ENCODE data around the gene APOL3.
"Not testable (repeated sequence)": the region's sequence is repeated elsewhere in the genome, so short reads cannot be mapped to it uniquely, and the experiment has no call there.

Gene APOL3

DNA sequence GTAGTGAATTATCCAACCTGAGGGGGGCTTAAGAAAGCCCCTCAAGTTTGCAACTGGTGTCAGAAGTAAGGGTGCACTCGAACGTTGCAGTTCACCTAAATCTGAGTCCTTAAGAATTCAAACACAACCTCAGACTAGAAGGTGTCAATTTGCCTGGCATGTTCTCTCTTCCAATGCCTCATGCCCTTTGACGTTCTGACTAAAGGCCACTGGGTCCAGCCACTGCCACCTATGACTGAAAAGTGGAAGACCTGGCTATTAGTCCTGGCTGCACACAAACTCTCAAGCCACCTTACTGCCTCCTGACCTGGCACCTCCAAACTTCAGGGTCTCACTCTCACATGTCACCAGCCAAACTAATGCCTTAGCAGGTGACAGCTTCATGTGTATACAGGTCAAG lies 33.0 kb upstream of the APOL3 start:
- no peaks in the 10 kb centered on the region for H3K9me3 ChIP-seq (ENCODE audit: control insufficient read depth, low read length)
- peaks cover 19% of the 10 kb centered on the region for H3K4me1 ChIP-seq (ENCODE audit: control insufficient read depth, insufficient read depth, low read length)
- WGBS, 2 experiments = 51 to 57% methylated on average over 3 of the region's 3 CpGs
- H3K4me3 ChIP-seq (ENCODE audit: insufficient read depth, low read depth, low read length) = no peak overlapping the region
- no peaks in the 10 kb centered on the region for H3K36me3 ChIP-seq (ENCODE audit: control insufficient read depth, insufficient read depth, low read length)
- H3K27ac ChIP-seq (ENCODE audit: insufficient read depth, low read depth, low read length, poor library complexity, severe bottlenecking) = no peak overlapping the region
- H3K27me3 ChIP-seq (ENCODE audit: control insufficient read depth, insufficient read depth, low read length, poor library complexity, severe bottlenecking) = no peaks in the 10 kb centered on the region

- Histone ChIP-seq H3K9me3 (ENCODE audit: control insufficient read depth, low read length) (no peaks in the 10 kb centered on the region), H3K27ac (ENCODE audit: insufficient read depth, low read depth, low read length, poor library complexity, severe bottlenecking) (no peak overlapping the region), H3K27me3 (ENCODE audit: control insufficient read depth, insufficient read depth, low read length, poor library complexity, severe bottlenecking) (no peaks in the 10 kb centered on the region), H3K4me3 (ENCODE audit: insufficient read depth, low read depth, low read length) (no peak overlapping the region), H3K36me3 (ENCODE audit: control insufficient read depth, insufficient read depth, low read length) (no peaks in the 10 kb centered on the region), H3K4me1 (ENCODE audit: control insufficient read depth, insufficient read depth, low read length) (peaks cover 15% of the 10 kb centered on the region)
- WGBS, 2 experiments = 82 to 90% methylated on average over 3 of the region's 3 CpGs
Observed at GRCh38 chr22:36193171-36193570, 32.6 kb upstream of the APOL3 start.

- no peaks in the 10 kb centered on the region for H3K9me3 ChIP-seq (ENCODE audit: control insufficient read depth, low read length)
- H3K4me1 ChIP-seq (ENCODE audit: control insufficient read depth, insufficient read depth, low read length) = peaks cover 8% of the 10 kb centered on the region
- H3K36me3 ChIP-seq (ENCODE audit: control insufficient read depth, insufficient read depth, low read length) = no peaks in the 10 kb centered on the region
- H3K4me3 ChIP-seq (ENCODE audit: insufficient read depth, low read depth, low read length) = no peak overlapping the region
- no peak overlapping the region for H3K27ac ChIP-seq (ENCODE audit: insufficient read depth, low read depth, low read length, poor library complexity, severe bottlenecking)
- WGBS, 2 experiments = 87 to 91% methylated on average over 4 of the region's 4 CpGs
- H3K27me3 ChIP-seq (ENCODE audit: control insufficient read depth, insufficient read depth, low read length, poor library complexity, severe bottlenecking) = no peaks in the 10 kb centered on the region
Observed at GRCh38 chr22:36192542-36192941, 32.0 kb upstream of the APOL3 start.

- H3K27ac ChIP-seq (ENCODE audit: insufficient read depth, low read depth, low read length, poor library complexity, severe bottlenecking) = no peak overlapping the region
- no peaks in the 10 kb centered on the region for H3K9me3 ChIP-seq (ENCODE audit: control insufficient read depth, low read length)
Observed at GRCh38 chr22:36191106-36191836, 30.7 kb upstream of the APOL3 start.

GRCh38 chr22:36187862-36188261 lies 27.3 kb upstream of the APOL3 start:
- not testable (repeated sequence) for H3K27me3 ChIP-seq (ENCODE audit: control insufficient read depth, insufficient read depth, low read length, poor library complexity, severe bottlenecking); H3K27ac ChIP-seq (ENCODE audit: insufficient read depth, low read depth, low read length, poor library complexity, severe bottlenecking); H3K4me1 ChIP-seq (ENCODE audit: control insufficient read depth, insufficient read depth, low read length); H3K36me3 ChIP-seq (ENCODE audit: control insufficient read depth, insufficient read depth, low read length); H3K9me3 ChIP-seq (ENCODE audit: control insufficient read depth, low read length); H3K4me3 ChIP-seq (ENCODE audit: insufficient read depth, low read depth, low read length)
- 92 to 93% methylated on average over 3 of the region's 6 CpGs for WGBS, 2 experiments

More at GRCh38 chr22:36191106-36191836, 30.7 kb upstream of the APOL3 start:
- Histone ChIP-seq H3K36me3 (ENCODE audit: control insufficient read depth, insufficient read depth, low read length) (no peaks in the 10 kb centered on the region), H3K4me1 (ENCODE audit: control insufficient read depth, insufficient read depth, low read length) (no peaks in the 10 kb centered on the region), H3K27me3 (ENCODE audit: control insufficient read depth, insufficient read depth, low read length, poor library complexity, severe bottlenecking) (no peaks in the 10 kb centered on the region), H3K4me3 (ENCODE audit: insufficient read depth, low read depth, low read length) (no peak overlapping the region)
- WGBS, 2 experiments = 82 to 83% methylated on average over 17 of the region's 17 CpGs

GRCh38 chr22:36185828-36186624 lies 25.5 kb upstream of the APOL3 start:
- H3K9me3 ChIP-seq (ENCODE audit: control insufficient read depth, low read length) = no peaks in the 10 kb centered on the region
- WGBS, 2 experiments = 90 to 92% methylated on average over 14 of the region's 14 CpGs

GRCh38 chr22:36184433-36185025 lies 24.0 kb upstream of the APOL3 start:
- H3K4me1 ChIP-seq (ENCODE audit: control insufficient read depth, insufficient read depth, low read length) = no peaks in the 10 kb centered on the region
- no peaks in the 10 kb centered on the region for H3K9me3 ChIP-seq (ENCODE audit: control insufficient read depth, low read length)
- H3K36me3 ChIP-seq (ENCODE audit: control insufficient read depth, insufficient read depth, low read length) = no peaks in the 10 kb centered on the region
- 75 to 84% methylated on average over 9 to 10 of the region's 10 CpGs for WGBS, 2 experiments
- H3K27ac ChIP-seq (ENCODE audit: insufficient read depth, low read depth, low read length, poor library complexity, severe bottlenecking) = no peak overlapping the region
- H3K4me3 ChIP-seq (ENCODE audit: insufficient read depth, low read depth, low read length) = no peak overlapping the region
- H3K27me3 ChIP-seq (ENCODE audit: control insufficient read depth, insufficient read depth, low read length, poor library complexity, severe bottlenecking) = no peaks in the 10 kb centered on the region

More at GRCh38 chr22:36185828-36186624, 25.5 kb upstream of the APOL3 start:
- Histone ChIP-seq H3K27me3 (ENCODE audit: control insufficient read depth, insufficient read depth, low read length, poor library complexity, severe bottlenecking) (no peaks in the 10 kb centered on the region), H3K36me3 (ENCODE audit: control insufficient read depth, insufficient read depth, low read length) (no peaks in the 10 kb centered on the region), H3K4me3 (ENCODE audit: insufficient read depth, low read depth, low read length) (no peak overlapping the region), H3K27ac (ENCODE audit: insufficient read depth, low read depth, low read length, poor library complexity, severe bottlenecking) (no peak overlapping the region), H3K4me1 (ENCODE audit: control insufficient read depth, insufficient read depth, low read length) (no peaks in the 10 kb centered on the region)

DNA sequence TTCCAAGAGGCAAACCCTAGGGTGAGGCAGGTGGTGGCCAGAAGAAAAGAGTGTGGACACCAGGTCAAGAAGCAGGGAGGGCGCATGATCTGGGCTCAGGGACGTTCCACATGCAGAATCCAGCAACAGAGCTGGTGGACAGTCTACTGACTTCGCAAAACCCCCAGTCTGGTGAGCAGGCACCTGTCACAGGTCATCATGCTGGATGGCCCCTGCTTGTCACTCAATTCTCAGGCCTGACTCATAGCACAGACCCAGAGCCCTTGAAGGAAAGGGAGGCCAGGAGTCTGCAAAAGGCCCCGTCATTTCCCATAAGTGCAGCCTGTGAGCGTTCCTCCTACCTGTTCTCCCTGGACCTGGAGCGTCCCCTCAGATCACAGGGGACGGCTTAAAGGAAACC lies 22.9 kb upstream of the APOL3 start:
- H3K4me1 ChIP-seq (ENCODE audit: control insufficient read depth, insufficient read depth, low read length) = no peaks in the 10 kb centered on the region
- 95% methylated on average over 7 of the region's 7 CpGs for WGBS, 2 experiments
- H3K27ac ChIP-seq (ENCODE audit: insufficient read depth, low read depth, low read length, poor library complexity, severe bottlenecking) = no peak overlapping the region
- H3K9me3 ChIP-seq (ENCODE audit: control insufficient read depth, low read length) = no peaks in the 10 kb centered on the region
- H3K36me3 ChIP-seq (ENCODE audit: control insufficient read depth, insufficient read depth, low read length) = no peaks in the 10 kb centered on the region
- no peak overlapping the region for H3K4me3 ChIP-seq (ENCODE audit: insufficient read depth, low read depth, low read length)
- no peaks in the 10 kb centered on the region for H3K27me3 ChIP-seq (ENCODE audit: control insufficient read depth, insufficient read depth, low read length, poor library complexity, severe bottlenecking)

DNA sequence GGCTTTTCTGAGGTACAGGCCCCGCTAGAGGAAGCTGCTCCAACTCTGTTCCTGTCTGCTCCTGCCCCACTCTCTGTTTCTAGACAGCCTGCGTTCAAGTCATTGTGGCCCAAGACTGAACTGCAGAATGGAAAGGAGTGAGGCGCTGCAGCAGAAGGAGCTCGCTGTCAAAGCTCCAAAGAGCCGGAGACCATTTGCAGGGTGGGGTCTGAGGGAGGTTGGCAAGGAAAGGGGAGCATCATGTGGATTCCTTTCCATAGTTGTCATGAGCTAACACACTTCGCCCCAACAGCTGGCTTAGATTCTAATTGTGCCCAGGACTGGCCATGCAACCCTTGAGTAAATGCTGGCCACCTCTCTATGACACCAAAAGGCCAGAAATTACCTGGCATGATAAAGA lies 22.3 kb upstream of the APOL3 start:
- Histone ChIP-seq H3K4me1 (ENCODE audit: control insufficient read depth, insufficient read depth, low read length) (no peaks in the 10 kb centered on the region), H3K27me3 (ENCODE audit: control insufficient read depth, insufficient read depth, low read length, poor library complexity, severe bottlenecking) (no peaks in the 10 kb centered on the region), H3K9me3 (ENCODE audit: control insufficient read depth, low read length) (no peaks in the 10 kb centered on the region), H3K27ac (ENCODE audit: insufficient read depth, low read depth, low read length, poor library complexity, severe bottlenecking) (no peak overlapping the region), H3K4me3 (ENCODE audit: insufficient read depth, low read depth, low read length) (no peak overlapping the region), H3K36me3 (ENCODE audit: control insufficient read depth, insufficient read depth, low read length) (no peaks in the 10 kb centered on the region)
- 95% methylated on average over 6 of the region's 6 CpGs for WGBS, 2 experiments

GRCh38 chr22:36182056-36182455 lies 21.5 kb upstream of the APOL3 start:
- Histone ChIP-seq H3K4me3 (ENCODE audit: insufficient read depth, low read depth, low read length) (no peak overlapping the region), H3K27ac (ENCODE audit: insufficient read depth, low read depth, low read length, poor library complexity, severe bottlenecking) (no peak overlapping the region), H3K4me1 (ENCODE audit: control insufficient read depth, insufficient read depth, low read length) (no peaks in the 10 kb centered on the region), H3K36me3 (ENCODE audit: control insufficient read depth, insufficient read depth, low read length) (no peaks in the 10 kb centered on the region), H3K9me3 (ENCODE audit: control insufficient read depth, low read length) (no peaks in the 10 kb centered on the region), H3K27me3 (ENCODE audit: control insufficient read depth, insufficient read depth, low read length, poor library complexity, severe bottlenecking) (no peaks in the 10 kb centered on the region)
- 90% methylated on average over 7 of the region's 7 CpGs for WGBS, 2 experiments
